Parathyroid adenoma (tissue), 2 donors: ENCODE data around the gene TMEM45B.
"Not testable (repeated sequence)": the region's sequence is repeated elsewhere in the genome, so short reads cannot be mapped to it uniquely, and the experiment has no call there.

Experiments used
- H2AFZ ChIP-seq: fragments of 300-600 bp; sonication (generic); one replicate; pipeline ENCODE4 v1.7.0; 2017; ENCODE audit warnings: antibody characterized with exemption, mild to moderate bottlenecking
- H3K27ac ChIP-seq: fragments of 300-600 bp; sonication (generic); one replicate; pipeline ENCODE4 v1.7.0; 2017
- H3K27me3 ChIP-seq: fragments of 300-600 bp; sonication (generic); one replicate; pipeline ENCODE4 v1.7.0; 2017; ENCODE audit warnings: low read length; ENCODE audit not compliant: control insufficient read depth, insufficient read depth
- H3K36me3 ChIP-seq: fragments of 300-600 bp; sonication (generic); one replicate; pipeline ENCODE4 v1.7.0; 2017; ENCODE audit warnings: low read length; ENCODE audit not compliant: control insufficient read depth, insufficient read depth
- H3K4me1 ChIP-seq: fragments of 300-600 bp; sonication (generic); one replicate; pipeline ENCODE4 v1.7.0; 2017; ENCODE audit warnings: control low read depth
- H3K4me2 ChIP-seq: fragments of 300-600 bp; sonication (generic); one replicate; pipeline ENCODE4 v1.7.0; 2017; ENCODE audit warnings: low read length
- H3K4me3 ChIP-seq: fragments of 300-600 bp; sonication (generic); one replicate; pipeline ENCODE4 v1.7.0; 2017; ENCODE audit warnings: low read depth, low read length
- H3K79me2 ChIP-seq: fragments of 300-600 bp; sonication (generic); one replicate; pipeline ENCODE4 v1.7.0; 2017; ENCODE audit warnings: control low read depth
- H3K9ac ChIP-seq: fragments of 300-600 bp; sonication (generic); one replicate; pipeline ENCODE4 v1.7.0; 2017; ENCODE audit warnings: mild to moderate bottlenecking
- H3K9me3 ChIP-seq: fragments of 300-600 bp; sonication (generic); one replicate; pipeline ENCODE4 v1.7.0; 2017; ENCODE audit warnings: low read length; ENCODE audit not compliant: control insufficient read depth
- CTCF ChIP-seq: fragments of 300-600 bp; sonication (generic); IDR thresholded peaks from one replicate; pipeline ENCODE4 v1.7.0; 2017; ENCODE audit warnings: antibody characterized with exemption, mild to moderate bottlenecking
- donor health status: primary hyperparathyroidism.

The TMEM45B gene

GRCh38 chr11:129769059-129769458 is 46.6 kb upstream of the TMEM45B start:
- H3K9me3 ChIP-seq = no peaks in the 10 kb centered on the region
- H3K27me3 ChIP-seq = no peaks in the 10 kb centered on the region
- H3K27ac ChIP-seq = no peak overlapping the region
- H3K79me2 ChIP-seq = no peaks in the 10 kb centered on the region
- no peaks in the 10 kb centered on the region for H3K36me3 ChIP-seq
- no peak overlapping the region for H3K4me3 ChIP-seq
- TF ChIP-seq CTCF = no peak
- no peaks in the 10 kb centered on the region for H3K4me1 ChIP-seq
- H2AFZ ChIP-seq = no peak overlapping the region
- no peak overlapping the region for H3K9ac ChIP-seq
- no peak overlapping the region for H3K4me2 ChIP-seq

GRCh38 chr11:129770993-129771392 is 44.7 kb upstream of the TMEM45B start:
- no peak overlapping the region for H2AFZ ChIP-seq
- no peak for TF ChIP-seq CTCF

GRCh38 chr11:129771456-129771855 is 44.2 kb upstream of the TMEM45B start:
- H2AFZ ChIP-seq, H3K36me3 ChIP-seq, H3K27ac ChIP-seq, H3K4me1 ChIP-seq, H3K79me2 ChIP-seq, H3K9me3 ChIP-seq, H3K9ac ChIP-seq, H3K4me2 ChIP-seq, H3K27me3 ChIP-seq, H3K4me3 ChIP-seq: not testable (repeated sequence)

More at GRCh38 chr11:129770993-129771392, 44.7 kb upstream of the TMEM45B start:
- H3K4me1 ChIP-seq = no peaks in the 10 kb centered on the region
- no peaks in the 10 kb centered on the region for H3K36me3 ChIP-seq
- H3K4me2 ChIP-seq = no peak overlapping the region
- no peak overlapping the region for H3K27ac ChIP-seq
- H3K27me3 ChIP-seq = no peaks in the 10 kb centered on the region
- no peaks in the 10 kb centered on the region for H3K79me2 ChIP-seq
- H3K4me3 ChIP-seq = no peak overlapping the region
- H3K9me3 ChIP-seq = no peaks in the 10 kb centered on the region
- H3K9ac ChIP-seq = no peak overlapping the region

- no peak for TF ChIP-seq CTCF
- Histone ChIP-seq H3K9me3 (no peaks in the 10 kb centered on the region), H3K79me2 (no peaks in the 10 kb centered on the region), H2AFZ (no peak overlapping the region), H3K4me1 (no peaks in the 10 kb centered on the region), H3K27me3 (no peaks in the 10 kb centered on the region), H3K4me3 (no peak overlapping the region), H3K4me2 (no peak overlapping the region), H3K27ac (no peak overlapping the region), H3K36me3 (no peaks in the 10 kb centered on the region), H3K9ac (no peak overlapping the region)
Measured at GRCh38 chr11:129778877-129779276, 36.8 kb upstream of the TMEM45B start.

GRCh38 chr11:129779342-129779741 is 36.3 kb upstream of the TMEM45B start:
- no peak overlapping the region for H3K9ac ChIP-seq
- no peak overlapping the region for H3K27ac ChIP-seq
- no peak overlapping the region for H3K4me3 ChIP-seq
- no peaks in the 10 kb centered on the region for H3K79me2 ChIP-seq
- no peak overlapping the region for H2AFZ ChIP-seq
- H3K4me2 ChIP-seq = no peak overlapping the region
- no peak for TF ChIP-seq CTCF
- no peaks in the 10 kb centered on the region for H3K4me1 ChIP-seq
- no peaks in the 10 kb centered on the region for H3K9me3 ChIP-seq
- no peaks in the 10 kb centered on the region for H3K27me3 ChIP-seq
- no peaks in the 10 kb centered on the region for H3K36me3 ChIP-seq
